ENCODE data around the gene ZNRF3.

Gene ZNRF3

DNA sequence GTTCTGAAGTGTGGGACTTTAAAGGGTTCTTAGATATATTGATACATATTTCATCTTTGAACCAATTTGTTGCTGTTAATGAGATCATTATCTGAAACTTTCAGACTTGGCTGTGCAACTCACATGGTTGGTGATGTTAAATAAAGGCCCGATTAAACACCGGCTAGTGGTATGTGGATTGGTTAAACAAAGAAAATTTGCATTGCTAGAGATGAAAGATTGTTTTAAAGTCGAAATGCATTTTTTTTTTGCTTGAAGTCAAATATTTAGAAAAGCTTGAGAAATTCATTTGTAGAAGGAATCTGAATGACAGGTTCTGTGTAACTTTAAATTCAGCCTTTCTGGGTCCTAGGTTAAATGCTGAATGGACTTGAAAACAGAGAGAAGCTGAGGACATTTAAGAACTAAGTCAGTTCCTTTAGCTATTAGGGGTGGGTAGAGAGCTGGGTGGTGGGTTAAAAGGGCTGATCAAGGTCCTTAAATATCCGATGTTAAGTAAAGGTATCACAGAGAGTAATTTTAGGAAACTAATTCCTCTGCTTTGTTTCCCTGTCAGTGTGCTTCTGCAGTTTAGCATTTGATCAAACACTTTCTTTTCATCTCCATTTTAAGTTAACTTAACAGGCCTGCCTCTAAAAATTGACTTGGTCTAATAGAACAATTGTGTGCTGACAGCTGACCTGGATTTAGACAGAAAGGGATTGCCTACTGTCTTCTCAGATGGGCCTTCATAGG, 4.5 kb downstream of the ZNRF3 start:
- Mint-ChIP-seq H3K27me3 (no peaks in the 10 kb centered on the region), H3K4me3 (no peak overlapping the region), H3K36me3 (ENCODE audit: insufficient read depth) (peaks cover 1% of the 10 kb centered on the region), H3K9me3 (no peaks in the 10 kb centered on the region), H3K4me1 (peaks cover 2% of the 10 kb centered on the region), H3K27ac (ENCODE audit: low read depth) (no peak overlapping the region)
- DNase-seq (ENCODE audit: low spot score in 2 of 2) (no peak), ATAC-seq (replicated peaks; ENCODE audit: extremely low read depth, poor library complexity, severe bottlenecking) (no peak)

DNA sequence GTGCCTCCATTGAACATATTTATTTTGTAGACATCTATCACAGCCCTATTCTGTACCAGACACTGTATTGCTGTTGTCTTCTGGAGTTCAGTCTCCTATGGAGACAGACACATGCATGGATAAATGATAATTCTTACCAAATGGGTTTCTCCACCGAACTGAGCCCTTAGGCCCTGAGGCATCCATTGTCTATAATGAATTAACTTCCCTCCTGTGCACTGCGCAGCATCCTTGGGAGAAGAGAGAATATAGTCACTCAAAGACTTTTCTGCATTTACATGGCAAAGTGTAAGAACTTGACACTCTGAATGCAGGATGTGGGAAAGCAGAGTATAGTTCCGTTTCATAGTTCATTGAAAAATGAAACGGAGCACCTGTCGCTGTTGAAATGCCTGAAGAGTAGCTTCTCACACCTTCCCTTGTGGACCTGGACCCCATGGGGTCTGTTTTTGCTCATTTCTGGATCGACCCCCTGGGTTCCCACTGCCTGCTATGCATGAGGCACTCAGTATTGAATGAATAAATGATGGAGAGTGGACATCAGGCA, 6.2 kb downstream of the ZNRF3 start:
- H3K27me3 Mint-ChIP-seq, result no peaks in the 10 kb centered on the region
- no peak overlapping the region for H3K4me3 Mint-ChIP-seq
- no peaks in the 10 kb centered on the region for H3K9me3 Mint-ChIP-seq
- H3K27ac Mint-ChIP-seq (ENCODE audit: low read depth), result no peak overlapping the region
- ATAC-seq (replicated peaks; ENCODE audit: extremely low read depth, poor library complexity, severe bottlenecking), result no peak
- no peaks in the 10 kb centered on the region for H3K36me3 Mint-ChIP-seq (ENCODE audit: insufficient read depth)
- no peak for DNase-seq (ENCODE audit: low spot score in 2 of 2)
- no peaks in the 10 kb centered on the region for H3K4me1 Mint-ChIP-seq

DNA sequence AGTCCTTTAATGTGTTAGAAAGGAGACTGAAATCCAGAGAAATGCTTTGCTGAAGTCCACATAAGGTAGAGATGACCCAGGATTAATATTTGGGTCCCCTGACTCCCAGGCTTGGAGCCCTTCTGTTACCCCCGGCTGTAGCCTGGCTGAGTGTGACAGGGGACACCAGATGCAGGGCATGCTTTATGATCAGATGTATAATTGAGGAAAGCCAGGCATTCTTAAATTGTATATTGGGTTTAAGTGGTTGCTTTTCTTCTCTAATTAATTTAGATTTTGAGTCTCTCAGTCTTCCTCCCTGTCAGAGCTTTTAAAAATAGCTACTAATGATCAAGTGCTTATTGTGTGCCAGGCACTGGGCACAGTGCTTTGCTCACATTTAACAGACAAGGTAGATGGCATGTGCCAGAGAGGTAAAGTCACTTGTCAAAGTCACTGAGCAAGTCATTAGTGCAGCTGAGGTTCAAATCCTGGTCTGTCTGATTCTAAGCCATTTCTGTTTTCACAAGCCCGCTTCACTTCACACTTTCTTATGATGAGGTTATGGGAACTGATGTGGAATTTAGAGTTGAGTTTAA, 7.9 kb downstream of the ZNRF3 start:
- Mint-ChIP-seq H3K36me3 (ENCODE audit: insufficient read depth) (no peaks in the 10 kb centered on the region), H3K27me3 (no peaks in the 10 kb centered on the region), H3K27ac (ENCODE audit: low read depth) (no peak overlapping the region), H3K9me3 (no peaks in the 10 kb centered on the region), H3K4me3 (no peak overlapping the region), H3K4me1 (no peaks in the 10 kb centered on the region)
- DNase-seq (ENCODE audit: low spot score in 2 of 2) (no peak), ATAC-seq (replicated peaks; ENCODE audit: extremely low read depth, poor library complexity, severe bottlenecking) (no peak)

DNA sequence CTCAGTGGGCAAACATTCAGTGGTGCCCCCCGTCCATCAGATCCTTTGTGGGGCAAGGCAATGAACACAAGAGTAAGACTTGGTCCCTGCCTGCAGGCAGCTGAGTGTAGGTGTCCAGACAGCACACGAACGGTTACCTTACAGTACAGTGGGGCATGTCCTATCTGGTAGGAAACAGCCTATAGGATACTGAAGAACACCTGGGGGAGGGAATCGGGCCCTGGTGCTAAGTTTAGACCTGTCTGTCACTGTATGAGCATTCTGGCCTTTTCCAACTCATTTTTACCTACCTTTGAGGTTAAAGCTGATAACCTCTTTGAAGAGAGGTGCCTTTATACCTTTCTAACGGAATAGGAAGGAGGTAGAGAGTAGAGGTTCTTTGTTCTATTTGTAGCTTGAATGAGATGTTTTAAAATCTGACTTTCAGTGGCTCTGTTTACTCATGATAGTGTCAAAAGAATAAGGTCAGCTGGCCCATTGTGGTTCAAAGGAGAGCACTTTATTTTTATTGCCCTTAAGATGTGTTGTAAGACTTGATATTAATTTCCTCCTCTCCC, 8.9 kb downstream of the ZNRF3 start:
- no peaks in the 10 kb centered on the region for H3K27me3 Mint-ChIP-seq
- no peak overlapping the region for H3K4me3 Mint-ChIP-seq
- no peak overlapping the region for H3K27ac Mint-ChIP-seq (ENCODE audit: low read depth)
- no peak for ATAC-seq (replicated peaks; ENCODE audit: extremely low read depth, poor library complexity, severe bottlenecking)
- no peak for DNase-seq (ENCODE audit: low spot score in 2 of 2)
- H3K9me3 Mint-ChIP-seq, result no peaks in the 10 kb centered on the region
- no peaks in the 10 kb centered on the region for H3K4me1 Mint-ChIP-seq
- no peaks in the 10 kb centered on the region for H3K36me3 Mint-ChIP-seq (ENCODE audit: insufficient read depth)

DNA sequence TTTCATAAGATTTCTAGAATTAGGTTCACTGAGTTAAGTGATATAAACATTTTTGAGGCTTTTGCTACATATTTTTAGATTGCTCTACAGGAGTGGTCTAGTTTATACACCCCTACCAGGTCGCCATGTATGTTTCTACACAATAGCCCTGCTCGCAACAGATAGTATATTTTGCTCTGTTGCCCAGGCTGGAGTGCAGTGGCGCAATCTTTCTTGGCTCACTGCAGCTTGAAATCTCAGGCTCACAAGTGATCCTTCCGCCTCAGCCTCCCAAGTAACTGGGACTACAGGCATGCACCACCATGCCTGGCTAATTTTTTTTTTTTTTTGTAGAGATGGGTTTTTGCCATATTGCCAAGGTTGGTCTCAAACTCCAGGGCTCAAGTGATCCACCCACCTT, 10.4 kb downstream of the ZNRF3 start:
- H3K4me1 Mint-ChIP-seq, result no peaks in the 10 kb centered on the region
- no peaks in the 10 kb centered on the region for H3K9me3 Mint-ChIP-seq
- H3K27ac Mint-ChIP-seq (ENCODE audit: low read depth), result no peak overlapping the region
- ATAC-seq (replicated peaks; ENCODE audit: extremely low read depth, poor library complexity, severe bottlenecking), result no peak
- H3K27me3 Mint-ChIP-seq, result no peaks in the 10 kb centered on the region
- H3K36me3 Mint-ChIP-seq (ENCODE audit: insufficient read depth), result no peaks in the 10 kb centered on the region
- H3K4me3 Mint-ChIP-seq, result no peak overlapping the region
- DNase-seq (ENCODE audit: low spot score in 2 of 2), result no peak

DNA sequence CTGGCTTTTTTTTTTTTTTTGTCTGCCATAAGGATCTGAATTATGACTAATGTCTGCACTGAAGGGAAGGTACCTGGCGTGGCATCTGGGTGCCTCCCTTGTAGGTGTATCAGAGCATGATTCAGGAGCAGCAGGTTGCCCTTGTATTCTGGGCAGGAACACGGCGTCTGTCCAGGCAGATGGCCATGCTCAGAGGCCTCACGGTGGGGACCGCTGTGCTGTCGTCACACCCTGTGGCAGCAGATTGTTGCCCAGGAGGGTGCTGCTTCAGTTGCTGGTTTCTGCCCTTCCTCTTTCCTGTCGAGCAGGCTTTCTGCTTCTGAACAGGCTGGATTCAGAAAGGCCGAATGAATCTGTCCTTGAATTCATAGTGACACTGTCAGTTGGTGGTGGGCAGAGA, 11.0 kb downstream of the ZNRF3 start:
- H3K9me3 Mint-ChIP-seq, result no peaks in the 10 kb centered on the region
- H3K27ac Mint-ChIP-seq (ENCODE audit: low read depth), result no peak overlapping the region
- H3K4me3 Mint-ChIP-seq, result no peak overlapping the region
- ATAC-seq (replicated peaks; ENCODE audit: extremely low read depth, poor library complexity, severe bottlenecking) (no peak), DNase-seq (ENCODE audit: low spot score in 2 of 2) (no peak)
- H3K36me3 Mint-ChIP-seq (ENCODE audit: insufficient read depth), result no peaks in the 10 kb centered on the region
- H3K4me1 Mint-ChIP-seq, result peaks cover 5% of the 10 kb centered on the region
- H3K27me3 Mint-ChIP-seq, result no peaks in the 10 kb centered on the region

DNA sequence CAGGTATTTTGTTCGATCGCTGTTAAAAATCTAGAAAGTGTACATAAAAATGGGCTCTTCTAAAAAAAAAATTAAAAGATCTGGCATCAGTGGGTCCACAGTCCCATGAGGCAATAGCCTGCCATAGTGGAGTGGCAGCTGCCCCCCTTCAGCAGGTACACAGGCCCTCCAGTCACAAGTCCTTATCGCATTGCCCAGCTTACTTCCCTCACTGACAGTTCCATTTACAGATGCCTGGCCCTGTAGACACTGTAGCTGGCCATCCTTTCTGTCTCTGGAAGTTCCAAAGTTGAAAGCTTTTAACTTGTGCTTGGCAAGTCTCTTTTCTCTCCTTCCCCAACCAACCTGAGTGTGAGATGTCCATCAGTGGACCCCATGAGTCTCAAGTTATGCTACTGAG, 11.4 kb downstream of the ZNRF3 start:
- Mint-ChIP-seq H3K27me3 (no peaks in the 10 kb centered on the region), H3K4me3 (no peak overlapping the region), H3K4me1 (peaks cover 9% of the 10 kb centered on the region), H3K36me3 (ENCODE audit: insufficient read depth) (no peaks in the 10 kb centered on the region), H3K27ac (ENCODE audit: low read depth) (no peak overlapping the region), H3K9me3 (no peaks in the 10 kb centered on the region)
- ATAC-seq (replicated peaks; ENCODE audit: extremely low read depth, poor library complexity, severe bottlenecking), result no peak
- no peak for DNase-seq (ENCODE audit: low spot score in 2 of 2)

DNA sequence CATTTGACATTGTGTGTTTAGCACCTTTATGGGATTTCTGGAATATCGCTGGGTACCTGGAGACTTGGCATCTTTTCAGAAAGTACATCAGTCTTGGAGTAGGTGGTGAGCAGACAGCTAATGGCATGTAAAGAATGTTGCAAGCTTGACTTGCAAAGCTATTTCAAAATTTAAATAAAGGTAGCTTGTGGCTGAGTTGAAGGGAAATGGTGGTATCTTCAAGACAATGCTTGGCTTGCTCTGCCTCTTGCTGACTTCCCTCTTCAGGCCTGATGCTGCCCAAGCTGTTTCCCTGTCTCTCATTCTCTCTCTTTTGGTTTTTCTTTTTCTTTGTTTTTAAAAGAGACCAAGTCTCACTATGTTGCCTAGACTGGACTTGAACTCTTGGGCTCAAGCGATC, 13.2 kb downstream of the ZNRF3 start:
- ATAC-seq (replicated peaks; ENCODE audit: extremely low read depth, poor library complexity, severe bottlenecking) (no peak), DNase-seq (ENCODE audit: low spot score in 2 of 2) (no peak)
- Mint-ChIP-seq H3K27me3 (no peaks in the 10 kb centered on the region), H3K4me1 (peaks cover 15% of the 10 kb centered on the region), H3K36me3 (ENCODE audit: insufficient read depth) (no peaks in the 10 kb centered on the region), H3K27ac (ENCODE audit: low read depth) (no peak overlapping the region), H3K4me3 (no peak overlapping the region), H3K9me3 (no peaks in the 10 kb centered on the region)

DNA sequence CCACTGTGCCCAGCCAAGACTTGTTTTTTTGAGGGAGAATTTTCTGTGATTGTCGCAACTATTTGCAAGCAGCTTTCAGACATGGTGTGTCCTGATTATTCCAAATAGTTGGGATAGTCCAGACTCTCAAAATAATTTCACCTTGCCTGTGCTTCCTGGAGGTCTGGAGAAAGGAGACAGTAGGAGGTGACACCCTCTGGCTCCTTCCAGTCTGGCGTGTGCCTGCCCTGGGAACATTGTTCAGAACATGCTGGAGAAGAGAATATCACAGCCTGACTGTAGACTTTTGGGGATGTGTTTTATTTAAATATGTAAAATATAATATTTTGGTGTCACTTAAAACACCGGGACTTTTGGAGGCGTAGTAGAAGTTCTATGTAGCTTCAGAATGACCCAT, 14.9 kb downstream of the ZNRF3 start:
- no peak for DNase-seq (ENCODE audit: low spot score in 2 of 2)
- no peaks in the 10 kb centered on the region for H3K27me3 Mint-ChIP-seq
- peaks cover 15% of the 10 kb centered on the region for H3K4me1 Mint-ChIP-seq
- H3K9me3 Mint-ChIP-seq, result no peaks in the 10 kb centered on the region
- no peak overlapping the region for H3K27ac Mint-ChIP-seq (ENCODE audit: low read depth)
- H3K36me3 Mint-ChIP-seq (ENCODE audit: insufficient read depth), result no peaks in the 10 kb centered on the region
- no peak overlapping the region for H3K4me3 Mint-ChIP-seq
- ATAC-seq (replicated peaks; ENCODE audit: extremely low read depth, poor library complexity, severe bottlenecking), result no peak

DNA sequence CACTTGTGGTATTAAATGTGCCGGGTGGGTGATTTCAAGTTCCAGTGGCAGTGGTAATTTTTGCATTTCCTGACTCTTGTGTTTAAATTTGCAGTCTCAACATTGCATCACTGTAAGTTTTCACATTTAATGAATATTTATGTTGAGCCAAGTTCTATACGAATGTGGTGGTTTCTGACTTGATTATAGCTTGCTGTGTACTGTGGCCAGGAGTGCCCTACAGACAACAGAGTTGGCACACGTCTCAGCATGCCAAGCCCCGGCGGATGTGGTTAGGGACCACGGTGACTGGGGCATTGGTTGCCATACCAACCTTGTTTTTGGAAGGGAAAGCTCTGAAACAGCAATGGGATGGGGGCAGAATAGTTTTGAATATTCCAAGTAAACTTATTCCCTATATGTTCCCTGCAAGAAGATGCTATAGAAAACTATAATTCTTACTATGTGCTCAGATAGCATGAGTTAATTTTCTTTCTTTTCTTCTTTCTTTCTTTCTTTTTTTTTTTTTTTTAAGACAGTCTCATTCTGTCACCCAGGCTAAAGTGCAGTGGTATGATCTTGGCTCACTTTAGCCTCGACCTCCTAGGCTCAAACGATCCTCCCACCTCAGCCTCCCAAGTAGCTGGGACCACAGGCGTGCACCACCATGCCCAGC, 16.0 kb downstream of the ZNRF3 start:
- DNase-seq (ENCODE audit: low spot score in 2 of 2) (peak in 1 of 2 donors; percentile 25), ATAC-seq (replicated peaks; ENCODE audit: extremely low read depth, poor library complexity, severe bottlenecking) (peak; percentile 97)
- Mint-ChIP-seq H3K27ac (ENCODE audit: low read depth) (peak overlapping the region; percentile 49), H3K4me3 (no peak overlapping the region), H3K27me3 (no peaks in the 10 kb centered on the region), H3K36me3 (ENCODE audit: insufficient read depth) (no peaks in the 10 kb centered on the region), H3K4me1 (peaks cover 15% of the 10 kb centered on the region), H3K9me3 (no peaks in the 10 kb centered on the region)

DNA sequence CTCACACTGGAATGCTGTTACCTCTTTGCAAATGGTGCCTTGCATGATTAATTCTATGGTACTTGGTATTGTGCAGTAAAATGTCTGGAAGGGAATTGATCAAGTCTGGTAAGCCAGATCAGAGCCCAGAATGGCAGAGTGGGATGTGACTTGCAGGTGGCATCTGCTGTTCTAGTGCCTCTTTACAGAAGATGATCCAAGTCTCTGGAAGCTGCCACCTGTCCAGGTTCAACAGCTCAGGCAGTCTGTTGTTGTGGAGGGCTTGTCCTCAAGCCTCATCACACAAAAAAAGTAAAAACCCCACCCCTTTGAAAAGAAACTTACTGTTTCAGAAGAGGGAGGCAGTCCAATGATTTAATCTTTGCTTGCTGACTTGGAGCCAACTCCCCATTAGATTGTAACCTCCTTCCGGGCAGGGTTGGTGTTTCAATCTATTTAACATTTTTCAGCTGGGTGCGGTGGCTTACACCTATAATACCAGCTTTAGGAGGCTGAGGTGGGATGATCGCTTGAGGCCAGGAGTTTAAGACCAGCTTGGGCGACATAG, 17.1 kb downstream of the ZNRF3 start:
- H3K27me3 Mint-ChIP-seq, result no peaks in the 10 kb centered on the region
- H3K36me3 Mint-ChIP-seq (ENCODE audit: insufficient read depth), result no peaks in the 10 kb centered on the region
- H3K9me3 Mint-ChIP-seq, result no peaks in the 10 kb centered on the region
- no peak for ATAC-seq (replicated peaks; ENCODE audit: extremely low read depth, poor library complexity, severe bottlenecking)
- DNase-seq (ENCODE audit: low spot score in 2 of 2), result no peak
- H3K27ac Mint-ChIP-seq (ENCODE audit: low read depth), result peak overlapping the region; percentile 49
- no peak overlapping the region for H3K4me3 Mint-ChIP-seq
- peaks cover 15% of the 10 kb centered on the region for H3K4me1 Mint-ChIP-seq

DNA sequence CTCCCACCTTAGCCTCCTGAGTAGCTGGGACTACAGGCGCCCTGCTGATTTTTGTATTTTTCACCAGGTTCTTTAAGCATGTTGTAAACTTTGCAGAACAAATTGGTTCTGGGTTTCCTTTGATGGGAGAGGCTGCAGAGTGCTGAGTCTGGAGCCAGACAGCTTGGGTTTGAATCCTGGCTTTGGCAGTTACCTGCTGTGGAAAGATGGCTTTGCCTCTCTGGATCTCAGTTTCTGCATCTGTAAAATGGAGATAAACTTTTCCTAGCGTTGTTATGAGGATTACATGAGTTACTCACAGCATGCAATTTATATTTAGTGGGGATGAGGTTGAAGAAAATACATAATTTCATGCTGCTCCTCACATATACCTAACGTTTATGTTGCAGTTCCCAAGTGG, 19.1 kb downstream of the ZNRF3 start:
- no peak overlapping the region for H3K27ac Mint-ChIP-seq (ENCODE audit: low read depth)
- H3K36me3 Mint-ChIP-seq (ENCODE audit: insufficient read depth), result no peaks in the 10 kb centered on the region
- H3K4me3 Mint-ChIP-seq, result no peak overlapping the region
- H3K27me3 Mint-ChIP-seq, result no peaks in the 10 kb centered on the region
- no peaks in the 10 kb centered on the region for H3K9me3 Mint-ChIP-seq
- DNase-seq (ENCODE audit: low spot score in 2 of 2) (no peak), ATAC-seq (replicated peaks; ENCODE audit: extremely low read depth, poor library complexity, severe bottlenecking) (no peak)
- peaks cover 15% of the 10 kb centered on the region for H3K4me1 Mint-ChIP-seq

All from central memory CD8-positive, alpha-beta T cell (primary cell).